ENCODE results near the gene ANO10. TPM values are rescaled to one million over a fixed set of nuclear protein-coding genes. Genes with fewer than 3 reads are reported as not detected.
"Not testable (repeated sequence)": the region's sequence is repeated elsewhere in the genome, so short reads cannot be mapped to it uniquely, and the experiment has no call there.

ANO10 gene
- total RNA-seq, 1 donor from 2014 or later = 45.4 TPM

GRCh38 chr3:43361077-43361476, 260.7 kb downstream of the ANO10 start:
- no peaks in the 10 kb centered on the region for H3K79me2 ChIP-seq (ENCODE audit: insufficient read depth, low read length)
- H3K27me3 ChIP-seq (ENCODE audit: insufficient read depth, low read length) = no peaks in the 10 kb centered on the region
- FAIRE-seq (no peak), DNase-seq (ENCODE audit: low read depth) (no peak)
- Mint-ChIP-seq H3K27ac (ENCODE audit: unreplicated experiment) (no peak overlapping the region), H3K4me3 (ENCODE audit: unreplicated experiment) (no peak overlapping the region), H3K9me3 (ENCODE audit: unreplicated experiment) (peaks cover 7% of the 10 kb centered on the region), H3K36me3 (ENCODE audit: low read depth, unreplicated experiment) (peaks cover 14% of the 10 kb centered on the region), H3K4me1 (ENCODE audit: low read depth, unreplicated experiment) (no peaks in the 10 kb centered on the region), H3K27me3 (ENCODE audit: low read depth, unreplicated experiment) (peaks cover 3% of the 10 kb centered on the region)
- H3K4me2 ChIP-seq (ENCODE audit: low read length) = no peak overlapping the region
- H2AFZ ChIP-seq (ENCODE audit: low read depth, low read length) = no peak overlapping the region
- peaks cover under 1% of the 10 kb centered on the region for H3K9me3 ChIP-seq (ENCODE audit: insufficient read depth, low read depth, low read length)
- H3K4me1 ChIP-seq (ENCODE audit: insufficient read depth, low read length) = no peaks in the 10 kb centered on the region
- H3K4me3 ChIP-seq (ENCODE audit: insufficient read depth, low read depth, low read length) = no peak overlapping the region
- no peak overlapping the region for H3K27ac ChIP-seq (ENCODE audit: low read depth, low read length)
- no peaks in the 10 kb centered on the region for H4K20me1 ChIP-seq (ENCODE audit: insufficient read depth, low read length)
- H3K36me3 ChIP-seq (ENCODE audit: insufficient read depth, low read length) = no peaks in the 10 kb centered on the region
- no peak overlapping the region for H3K9ac ChIP-seq (ENCODE audit: low read length)
- TF ChIP-seq EZH2 (IDR thresholded peaks at IDR 0.05; ENCODE audit: insufficient read depth, low read length) (no peak), CTCF (IDR thresholded peaks at IDR 0.05; ENCODE audit: insufficient read depth, low read depth, low read length) (no peak)

- H3K4me3 ChIP-seq (ENCODE audit: insufficient read depth, low read depth, low read length); H3K79me2 ChIP-seq (ENCODE audit: insufficient read depth, low read length): not testable (repeated sequence)
These were observed 265.8 kb downstream of the ANO10 start for GRCh38 chr3:43356033-43356432.

GRCh38 chr3:43353923-43354670, 267.7 kb downstream of the ANO10 start:
- FAIRE-seq (no peak), DNase-seq (ENCODE audit: low read depth) (no peak)
- no peak overlapping the region for H3K4me2 ChIP-seq (ENCODE audit: low read length)
- Mint-ChIP-seq H3K9me3 (ENCODE audit: unreplicated experiment) (peaks cover 29% of the 10 kb centered on the region), H3K27me3 (ENCODE audit: low read depth, unreplicated experiment) (peaks cover 1% of the 10 kb centered on the region), H3K36me3 (ENCODE audit: low read depth, unreplicated experiment) (peaks cover 19% of the 10 kb centered on the region), H3K4me1 (ENCODE audit: low read depth, unreplicated experiment) (peaks cover 6% of the 10 kb centered on the region), H3K4me3 (ENCODE audit: unreplicated experiment) (no peak overlapping the region), H3K27ac (ENCODE audit: unreplicated experiment) (no peak overlapping the region)
- H4K20me1 ChIP-seq (ENCODE audit: insufficient read depth, low read length) = no peaks in the 10 kb centered on the region
- H3K27ac ChIP-seq (ENCODE audit: low read depth, low read length) = no peak overlapping the region
- no peak overlapping the region for H3K4me3 ChIP-seq (ENCODE audit: insufficient read depth, low read depth, low read length)
- H3K79me2 ChIP-seq (ENCODE audit: insufficient read depth, low read length) = no peaks in the 10 kb centered on the region
- H3K27me3 ChIP-seq (ENCODE audit: insufficient read depth, low read length) = no peaks in the 10 kb centered on the region
- no peak overlapping the region for H3K9ac ChIP-seq (ENCODE audit: low read length)
- peaks cover 12% of the 10 kb centered on the region for H3K9me3 ChIP-seq (ENCODE audit: insufficient read depth, low read depth, low read length)
- H3K4me1 ChIP-seq (ENCODE audit: insufficient read depth, low read length) = no peaks in the 10 kb centered on the region
- H3K36me3 ChIP-seq (ENCODE audit: insufficient read depth, low read length) = no peaks in the 10 kb centered on the region
- TF ChIP-seq CTCF (IDR thresholded peaks at IDR 0.05; ENCODE audit: insufficient read depth, low read depth, low read length) = no peak
- TF ChIP-seq EZH2 (IDR thresholded peaks at IDR 0.05; ENCODE audit: insufficient read depth, low read length) = no peak
- H2AFZ ChIP-seq (ENCODE audit: low read depth, low read length) = no peak overlapping the region

More at GRCh38 chr3:43356033-43356432, 265.8 kb downstream of the ANO10 start:
- H4K20me1 ChIP-seq (ENCODE audit: insufficient read depth, low read length); H2AFZ ChIP-seq (ENCODE audit: low read depth, low read length); H3K4me1 ChIP-seq (ENCODE audit: insufficient read depth, low read length); FAIRE-seq; H3K4me3 Mint-ChIP-seq (ENCODE audit: unreplicated experiment); H3K4me1 Mint-ChIP-seq (ENCODE audit: low read depth, unreplicated experiment); H3K27me3 Mint-ChIP-seq (ENCODE audit: low read depth, unreplicated experiment); H3K36me3 ChIP-seq (ENCODE audit: insufficient read depth, low read length); DNase-seq (ENCODE audit: low read depth); H3K9ac ChIP-seq (ENCODE audit: low read length); H3K27ac ChIP-seq (ENCODE audit: low read depth, low read length); H3K27ac Mint-ChIP-seq (ENCODE audit: unreplicated experiment); H3K4me2 ChIP-seq (ENCODE audit: low read length); H3K27me3 ChIP-seq (ENCODE audit: insufficient read depth, low read length): not testable (repeated sequence)
- H3K9me3 Mint-ChIP-seq (ENCODE audit: unreplicated experiment) = peaks cover 29% of the 10 kb centered on the region
- H3K9me3 ChIP-seq (ENCODE audit: insufficient read depth, low read depth, low read length) = peaks cover 12% of the 10 kb centered on the region
- peaks cover 17% of the 10 kb centered on the region for H3K36me3 Mint-ChIP-seq (ENCODE audit: low read depth, unreplicated experiment)
